ENCODE results near the gene CTH.
"Not testable (repeated sequence)": the region's sequence is repeated elsewhere in the genome, so short reads cannot be mapped to it uniquely, and the experiment has no call there.

Gene CTH

DNA sequence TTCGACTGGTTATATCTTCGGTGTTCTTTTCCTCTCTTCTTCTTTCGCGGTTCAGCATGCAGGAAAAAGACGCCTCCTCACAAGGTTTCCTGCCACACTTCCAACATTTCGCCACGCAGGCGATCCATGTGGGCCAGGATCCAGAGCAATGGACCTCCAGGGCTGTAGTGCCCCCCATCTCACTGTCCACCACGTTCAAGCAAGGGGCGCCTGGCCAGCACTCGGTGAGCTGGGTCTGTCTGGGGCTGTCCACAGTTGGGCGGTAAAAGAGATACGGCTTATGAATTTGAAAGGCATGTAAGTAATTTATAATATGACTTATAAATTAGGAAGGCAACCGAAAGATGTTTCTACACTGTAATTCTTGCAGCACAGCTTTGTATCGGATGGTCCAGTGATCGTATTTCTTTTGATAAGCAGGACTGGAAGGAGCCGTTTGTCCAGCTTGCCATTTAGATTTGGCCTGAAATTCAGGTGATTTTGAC is 334 bp downstream of the CTH start:
- DNase-seq: no peak

DNA sequence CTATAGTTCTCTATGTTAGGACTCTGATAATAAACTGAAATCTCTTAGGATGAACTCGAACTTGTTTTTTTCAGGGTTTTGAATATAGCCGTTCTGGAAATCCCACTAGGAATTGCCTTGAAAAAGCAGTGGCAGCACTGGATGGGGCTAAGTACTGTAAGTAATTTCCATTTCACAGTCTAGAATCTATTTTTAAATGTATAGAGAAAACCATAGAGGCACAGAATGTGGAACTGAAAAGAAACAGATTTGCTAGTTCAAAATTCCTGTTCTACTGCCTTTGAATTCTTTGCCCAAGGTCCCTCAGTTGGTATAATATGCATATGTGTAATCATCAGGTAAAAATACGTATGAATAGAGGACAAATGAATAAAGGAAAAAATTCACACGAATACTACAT is 4.8 kb downstream of the CTH start:
- DNase-seq: no peak

DNA sequence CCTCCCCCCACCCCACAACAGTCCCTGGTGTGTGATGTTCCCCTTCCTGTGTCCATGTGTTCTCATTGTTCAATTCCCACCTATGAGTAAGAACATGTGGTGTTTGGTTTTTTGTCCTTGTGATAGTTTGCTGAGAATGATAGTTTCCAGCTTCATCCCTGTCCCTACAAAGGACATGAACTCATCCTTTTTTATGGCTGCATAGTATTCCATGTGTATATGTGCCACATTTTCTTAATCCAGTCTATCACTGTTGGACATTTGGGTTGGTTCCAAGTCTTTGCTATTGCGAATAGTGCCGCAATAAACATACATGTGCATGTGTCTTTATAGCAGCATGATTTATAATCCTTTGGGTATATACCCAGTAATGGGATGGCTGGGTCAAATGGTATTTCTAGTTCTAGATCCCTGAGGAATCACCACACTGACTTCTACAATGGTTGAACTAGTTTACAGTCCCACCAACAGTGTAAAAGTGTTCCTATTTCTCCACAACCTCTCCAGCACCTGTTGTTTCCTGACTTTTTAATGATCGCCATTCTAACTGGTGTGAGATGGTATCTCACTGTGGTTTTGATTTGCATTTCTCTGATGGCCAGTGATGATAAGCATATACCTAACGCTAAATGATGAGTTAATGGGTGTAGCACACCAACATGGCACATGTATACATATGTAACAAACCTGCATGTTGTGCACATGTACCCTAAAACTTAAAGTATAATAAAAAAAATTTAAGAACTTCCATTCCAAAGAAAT is 8.1 kb downstream of the CTH start:
- DNase-seq: not testable (repeated sequence)

DNA sequence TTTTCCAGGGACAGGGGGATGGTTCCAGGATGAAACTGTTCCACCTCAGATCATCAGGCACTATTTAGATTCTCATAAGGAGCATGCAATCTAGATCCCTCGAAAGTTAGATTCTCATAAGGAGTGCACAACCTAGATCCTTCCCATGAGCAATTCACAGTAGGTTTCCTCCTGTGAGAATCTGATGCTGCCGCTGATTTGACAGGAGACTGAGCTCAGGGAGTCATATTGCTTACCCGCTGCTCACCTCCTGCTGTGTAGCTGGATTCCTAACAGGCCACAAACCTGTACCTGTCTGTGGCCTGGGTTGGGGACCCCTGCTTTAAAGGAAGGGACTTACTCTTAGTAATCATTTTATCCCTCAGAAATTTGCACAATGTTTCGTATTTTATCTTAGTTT is 9.3 kb downstream of the CTH start:
- DNase-seq: no peak

DNA sequence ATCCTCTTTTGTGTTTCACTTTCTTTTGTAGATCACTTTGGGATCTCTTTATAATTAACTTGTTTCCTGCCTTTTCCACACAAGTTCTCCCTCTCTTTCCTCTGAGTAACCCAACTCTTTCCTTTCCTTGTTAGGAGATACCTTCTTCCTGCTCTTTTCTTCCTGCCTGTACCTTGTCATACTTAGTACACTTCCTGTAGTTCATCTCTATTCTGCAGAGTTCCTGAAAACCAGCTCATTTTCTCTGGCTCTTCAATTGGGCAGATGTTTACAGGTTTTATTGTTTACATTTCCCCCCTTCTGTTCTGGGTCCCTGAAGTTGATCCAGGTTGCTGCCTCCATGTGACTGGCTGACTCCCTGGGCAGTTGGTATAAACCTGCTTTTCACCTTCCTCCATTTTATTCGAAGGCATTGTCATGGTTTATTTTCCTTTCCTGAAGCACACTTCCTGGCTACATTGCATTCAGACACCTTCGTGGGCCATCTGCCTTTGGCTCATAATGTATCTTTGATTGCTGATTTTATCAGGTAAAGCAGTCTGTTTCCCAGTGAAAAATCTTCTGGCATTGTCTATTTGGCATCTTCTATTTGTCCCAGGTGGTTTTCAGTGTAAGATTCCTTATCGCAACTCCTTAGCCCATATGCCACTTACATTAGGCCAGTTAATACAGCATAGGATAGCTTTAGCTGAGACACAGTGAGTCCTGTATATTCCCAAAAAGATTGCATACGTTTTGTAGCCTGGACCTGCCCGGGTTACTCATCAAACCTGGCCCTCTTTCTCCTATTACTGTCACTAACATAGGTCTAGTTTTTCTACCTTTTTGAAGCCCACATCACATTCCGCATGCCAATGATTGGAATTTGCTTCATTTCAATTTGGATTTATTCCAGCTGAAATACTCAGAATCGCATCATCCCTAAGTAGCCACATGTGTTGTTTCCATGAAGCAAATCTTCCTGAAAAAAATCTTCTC is 15.4 kb downstream of the CTH start:
- no peak for DNase-seq

DNA sequence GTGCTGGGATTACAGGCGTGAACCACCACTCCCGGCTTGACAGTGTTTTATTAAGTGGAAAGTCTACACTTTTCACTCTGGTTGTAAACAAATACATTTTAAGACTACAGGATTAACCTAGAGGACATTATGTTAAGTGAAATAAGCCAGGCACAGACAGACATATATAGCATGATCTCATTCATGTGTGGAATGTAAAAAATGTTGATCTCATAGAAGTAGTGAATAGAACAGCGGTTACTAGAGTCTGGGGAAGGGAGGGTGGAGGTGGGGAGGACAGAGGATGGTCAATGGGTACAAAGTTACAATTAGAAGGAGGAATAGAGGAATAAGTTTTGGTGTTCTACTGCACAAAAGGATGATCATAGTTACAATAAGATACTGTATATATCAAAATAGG is 16.9 kb downstream of the CTH start:
- no peak for DNase-seq

DNA sequence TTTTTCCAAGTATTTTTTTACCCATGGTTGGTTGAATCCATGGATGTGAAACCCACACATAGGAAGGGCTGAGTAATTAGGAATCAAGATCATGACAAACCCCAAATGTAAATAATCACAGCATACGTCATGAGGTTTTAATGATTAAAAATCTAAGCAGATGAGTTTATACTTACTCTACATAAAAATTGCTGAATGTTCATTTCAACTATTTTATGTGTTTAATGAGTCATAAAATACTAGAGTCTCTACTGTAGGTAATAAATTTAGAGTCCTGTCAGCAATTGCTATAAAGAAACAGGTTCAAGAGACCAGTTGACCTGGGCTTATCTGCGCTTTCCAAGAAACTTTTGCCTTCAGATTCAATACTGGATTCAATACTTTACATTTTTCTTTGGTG is 18.2 kb downstream of the CTH start:
- no peak for DNase-seq

DNA sequence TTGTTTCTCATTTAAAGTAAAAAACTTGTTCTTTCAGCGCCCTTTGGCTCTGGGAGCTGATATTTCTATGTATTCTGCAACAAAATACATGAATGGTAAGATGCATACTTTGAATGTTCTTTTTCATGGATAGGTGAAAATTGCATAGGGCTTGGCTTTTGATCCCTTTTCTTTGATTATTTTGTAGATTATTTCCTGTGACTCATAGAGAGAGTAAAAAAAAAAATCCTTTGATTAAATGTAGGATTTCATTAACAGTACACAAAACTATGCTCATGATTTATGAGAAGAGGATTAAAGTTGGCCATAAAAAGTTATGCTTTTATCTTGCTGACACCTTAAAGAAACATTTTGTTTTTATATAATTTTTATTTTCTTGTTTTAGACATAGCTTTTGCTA is 18.7 kb downstream of the CTH start:
- DNase-seq: no peak

DNA sequence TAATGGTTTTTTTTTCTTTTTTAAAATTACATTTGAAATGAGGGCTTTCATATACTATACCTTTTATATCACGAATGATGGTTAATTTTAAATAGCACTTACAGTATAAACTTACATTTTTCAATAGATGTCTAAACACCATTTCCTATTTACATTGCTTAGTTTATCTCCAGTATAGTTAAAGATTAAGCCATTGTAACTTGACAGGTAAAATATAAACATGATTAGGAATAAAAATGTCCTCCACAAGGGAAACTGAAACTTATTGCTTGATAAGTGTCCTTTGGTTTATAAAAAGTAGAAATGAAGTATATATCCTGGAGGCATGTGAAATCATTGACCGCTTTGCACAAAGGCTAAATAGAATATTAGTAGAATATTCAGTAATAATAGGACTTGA is 20.2 kb downstream of the CTH start:
- DNase-seq: no peak

DNA sequence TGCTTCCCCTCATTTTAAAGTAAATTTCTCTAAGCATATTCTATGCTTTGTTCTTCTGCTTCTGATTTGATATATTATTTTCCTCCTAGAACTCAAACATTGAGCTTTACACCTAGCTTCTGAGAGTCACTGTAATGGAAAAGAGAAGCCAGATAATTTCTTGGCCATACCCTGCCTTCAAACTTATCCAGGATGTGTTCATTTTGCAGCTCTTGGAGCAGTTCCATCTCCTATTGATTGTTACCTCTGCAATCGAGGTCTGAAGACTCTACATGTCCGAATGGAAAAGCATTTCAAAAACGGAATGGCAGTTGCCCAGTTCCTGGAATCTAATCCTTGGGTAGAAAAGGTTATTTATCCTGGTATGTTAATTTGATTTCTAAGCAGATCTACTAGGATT is 20.8 kb downstream of the CTH start:
- DNase-seq: no peak

DNA sequence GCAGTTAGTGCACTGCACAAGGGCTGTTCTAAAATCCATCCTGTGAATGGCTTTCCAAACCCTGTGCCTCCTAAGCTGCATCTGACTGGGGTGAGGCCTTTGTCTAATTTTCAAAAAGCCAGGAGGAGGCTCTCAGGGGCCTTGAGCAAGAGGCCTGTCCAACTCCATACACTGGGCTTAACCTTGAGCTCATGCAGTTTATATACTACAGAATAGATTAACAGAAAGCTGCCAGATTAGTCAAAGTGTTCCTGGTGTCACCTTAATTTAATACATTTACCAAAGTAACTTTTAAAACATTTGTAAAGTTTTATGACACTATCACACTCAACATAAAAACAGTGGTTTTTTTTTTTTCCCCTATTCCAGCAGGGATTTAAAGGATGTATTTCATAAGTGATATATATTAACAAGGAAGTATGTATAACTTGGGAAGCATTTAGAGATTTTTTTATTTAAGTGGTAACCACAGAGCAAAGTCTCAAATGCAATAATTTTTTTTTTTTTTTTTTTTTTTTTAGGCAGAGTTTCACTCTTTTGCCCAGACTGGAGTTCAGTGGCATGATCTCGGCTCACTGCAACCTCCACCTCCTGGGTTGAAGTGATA is 23.3 kb downstream of the CTH start:
- no peak for DNase-seq

DNA sequence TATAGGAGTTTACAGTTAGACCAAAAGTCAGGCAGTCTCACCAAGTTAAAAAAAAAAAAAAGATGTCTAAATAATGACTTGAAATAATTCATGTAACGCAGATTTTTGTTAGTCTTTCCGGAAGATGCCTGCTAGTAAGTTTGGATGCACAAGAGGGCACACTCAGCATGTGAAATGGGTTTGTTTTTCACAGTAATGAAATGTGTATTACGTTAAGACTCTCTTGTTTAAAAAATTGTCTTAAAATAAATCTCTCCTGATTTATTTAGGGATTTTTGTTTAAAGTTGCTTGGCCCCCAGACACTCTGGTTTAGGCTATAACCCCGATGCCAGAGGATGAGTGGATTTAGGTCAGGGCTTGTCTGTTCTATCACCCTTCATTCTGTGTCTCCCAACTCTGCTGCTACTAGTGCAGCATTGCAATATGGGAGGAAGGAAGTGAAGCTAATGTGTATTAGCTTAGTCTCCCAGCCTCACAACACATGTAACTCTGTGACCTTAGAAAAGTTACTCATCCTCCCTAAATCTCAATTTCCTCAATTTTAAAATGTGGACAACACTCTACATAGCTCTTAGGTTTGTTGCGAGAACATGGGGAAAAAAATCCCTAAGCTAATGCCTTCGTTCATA is 25.7 kb downstream of the CTH start:
- DNase-seq: no peak

DNA sequence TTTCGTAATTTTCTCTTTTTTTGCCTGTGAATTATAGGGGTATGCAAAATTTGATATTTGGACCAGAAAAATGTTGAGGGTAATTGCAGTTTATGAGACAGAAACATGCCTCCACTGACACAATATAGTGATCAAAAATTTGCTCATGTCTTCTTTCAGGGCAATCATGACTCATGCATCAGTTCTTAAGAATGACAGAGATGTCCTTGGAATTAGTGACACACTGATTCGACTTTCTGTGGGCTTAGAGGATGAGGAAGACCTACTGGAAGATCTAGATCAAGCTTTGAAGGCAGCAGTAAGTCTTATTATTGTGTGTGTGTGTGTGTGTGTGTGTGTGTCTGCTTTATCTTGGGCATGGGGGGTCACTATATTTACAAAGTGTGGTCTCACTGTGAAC is 27.5 kb downstream of the CTH start:
- DNase-seq: no peak

DNA sequence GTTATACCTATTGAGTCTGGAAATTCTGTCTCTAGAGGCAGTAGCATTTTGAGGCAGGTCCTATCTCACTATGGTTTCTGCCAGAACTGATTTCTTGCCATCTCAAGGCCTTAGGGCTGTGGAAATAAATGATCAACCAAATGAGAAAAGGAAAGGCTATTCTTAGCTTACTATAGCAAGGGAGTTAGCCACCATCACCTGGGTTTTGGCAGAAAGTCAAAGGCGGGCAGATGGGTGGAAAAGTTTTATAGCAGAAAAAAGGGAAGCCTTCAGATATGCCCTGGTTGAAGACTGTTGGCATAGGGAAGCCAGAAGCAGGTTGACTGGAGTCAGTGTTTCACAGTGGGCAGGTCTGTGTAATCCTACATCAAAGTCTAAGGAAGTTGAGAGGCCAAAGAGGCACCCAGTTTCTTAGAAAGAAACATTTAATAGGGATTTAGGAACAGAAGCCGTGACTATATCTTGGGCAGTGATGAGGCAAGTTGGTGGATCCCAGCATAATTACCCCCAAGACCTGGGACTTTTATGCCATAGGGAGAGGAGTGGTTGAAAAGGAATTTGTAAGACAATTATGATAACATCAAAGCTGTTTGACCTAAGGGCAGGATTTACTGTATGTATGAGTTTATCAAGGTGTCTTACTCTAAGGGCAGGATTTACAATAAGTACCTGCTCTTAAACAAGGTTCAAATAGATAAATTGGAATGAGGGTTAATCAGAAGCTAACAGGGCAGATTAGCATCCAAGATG is 29.7 kb downstream of the CTH start:
- no peak for DNase-seq

DNA sequence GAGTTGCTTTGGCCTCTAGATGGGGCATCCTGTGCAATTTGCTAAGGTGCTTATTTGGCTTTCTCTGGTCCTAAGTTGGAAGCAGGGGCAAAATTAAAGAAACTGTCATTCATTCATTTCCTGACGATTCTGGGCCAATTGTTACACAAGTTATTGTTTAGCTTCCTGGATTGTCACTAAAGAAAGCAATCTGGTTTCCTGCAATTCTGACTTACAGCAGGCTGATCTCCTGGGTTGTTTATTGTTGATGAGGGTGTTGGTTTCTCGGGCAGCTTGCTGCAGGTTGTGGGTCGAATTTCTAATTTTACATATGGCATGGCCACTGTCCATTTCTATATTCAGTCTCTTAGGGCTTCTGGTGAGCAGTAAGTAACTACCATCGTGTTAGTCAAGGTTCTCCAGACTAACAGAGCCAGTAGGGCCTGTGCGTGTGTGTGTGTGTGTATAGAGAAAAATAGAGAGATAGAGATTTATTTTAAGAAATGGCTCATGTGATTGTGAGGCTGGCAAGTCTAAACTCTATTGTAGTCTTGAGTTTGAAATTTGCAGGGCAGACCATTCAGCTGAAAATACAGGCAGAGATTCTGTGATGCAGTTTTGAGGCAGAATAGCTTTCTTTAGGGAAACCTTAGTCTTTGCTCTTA is 30.4 kb downstream of the CTH start:
- no peak for DNase-seq

DNA sequence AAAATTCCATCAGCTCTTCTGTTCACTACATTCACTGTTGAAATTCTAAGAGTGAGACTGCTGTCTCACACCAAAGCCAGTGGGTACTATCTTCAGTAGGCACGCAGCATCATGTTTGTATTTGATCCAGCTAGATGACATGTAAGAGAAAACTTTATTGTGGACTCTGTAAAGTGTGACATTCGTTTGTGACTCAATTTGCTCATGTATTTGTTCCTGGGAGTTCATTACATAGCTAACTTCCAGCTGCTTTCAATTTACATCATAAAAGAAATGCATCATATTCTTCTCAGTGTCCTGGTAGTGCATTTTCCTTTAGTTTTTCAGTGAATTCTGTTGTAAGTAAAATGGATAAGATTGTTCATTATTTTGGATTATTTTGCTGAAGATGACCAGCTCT is 31.4 kb downstream of the CTH start:
- no peak for DNase-seq

DNA sequence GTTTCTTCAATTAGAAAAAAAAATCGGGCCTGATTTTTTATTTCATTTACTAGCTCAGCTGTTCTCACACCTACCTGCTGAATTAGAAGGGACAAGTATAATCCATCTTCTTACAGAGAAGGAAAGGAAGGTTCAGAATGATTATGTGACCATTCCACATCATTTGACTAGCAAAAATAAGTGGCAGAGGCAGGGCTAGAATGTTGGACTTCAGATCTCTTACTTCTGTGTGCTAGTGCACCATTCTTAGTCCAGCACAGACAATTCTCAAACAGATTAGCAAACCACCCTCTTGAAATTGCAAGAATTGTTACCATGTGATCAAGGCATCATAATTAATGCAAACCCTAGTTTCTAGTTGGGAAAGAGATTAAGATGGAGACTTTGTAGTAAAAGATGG is 32.7 kb downstream of the CTH start:
- no peak for DNase-seq

DNA sequence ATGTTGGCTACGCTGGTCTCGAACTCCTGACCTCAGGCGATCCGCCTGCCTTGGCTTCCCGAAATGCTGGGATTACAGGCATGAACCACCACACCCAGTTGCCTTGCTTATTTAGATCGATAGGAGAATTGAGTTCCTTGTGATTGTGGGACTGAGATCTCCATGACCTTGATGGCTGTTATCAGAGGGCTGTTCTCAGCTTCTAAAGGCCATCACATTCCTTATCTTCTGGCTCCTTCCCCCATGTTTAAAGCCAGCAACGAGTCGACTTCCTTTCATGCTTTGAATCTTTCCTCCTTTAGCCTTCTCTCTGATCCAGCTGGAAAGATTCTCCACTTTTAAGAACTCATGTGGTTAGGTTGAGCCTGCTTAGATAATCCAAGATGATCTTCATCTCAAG is 38.0 kb downstream of the CTH start:
- DNase-seq: no peak

DNA sequence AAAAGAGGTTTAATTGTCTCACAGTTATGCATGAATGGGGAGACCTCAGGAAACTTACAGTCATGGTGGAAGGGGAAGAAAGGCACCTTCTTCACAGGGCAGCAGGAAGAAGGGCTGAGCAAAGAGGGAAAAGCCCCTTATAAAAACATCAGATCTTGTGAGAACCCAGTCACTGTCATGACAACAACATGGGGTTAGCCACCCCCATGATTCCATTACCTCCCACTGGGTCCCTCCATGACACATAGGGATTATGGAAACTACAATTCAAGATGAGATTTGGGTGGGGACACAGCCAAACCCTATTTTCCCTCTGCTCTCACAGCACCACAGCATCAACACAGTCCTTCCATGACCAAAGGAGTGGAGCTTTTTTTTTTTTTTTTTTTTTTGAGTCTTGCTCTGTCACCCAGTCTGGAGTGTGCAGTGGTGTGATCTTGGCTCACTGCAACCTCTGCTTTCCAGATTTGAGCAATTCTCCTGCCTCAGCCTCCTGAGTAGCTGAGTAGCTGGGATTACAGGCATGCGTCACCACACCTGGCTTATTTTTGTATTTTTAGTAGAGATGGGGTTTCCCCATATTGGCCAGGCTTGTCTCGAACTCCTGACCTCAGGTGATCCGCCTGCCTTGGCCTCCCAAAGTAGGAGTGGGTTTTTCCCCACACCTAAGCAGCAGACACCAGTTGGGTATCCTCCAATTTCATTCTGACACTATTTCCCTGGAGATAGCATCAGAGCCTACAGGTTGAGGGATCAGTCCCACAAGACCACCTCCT is 41.3 kb downstream of the CTH start:
- DNase-seq: not testable (repeated sequence)

DNA sequence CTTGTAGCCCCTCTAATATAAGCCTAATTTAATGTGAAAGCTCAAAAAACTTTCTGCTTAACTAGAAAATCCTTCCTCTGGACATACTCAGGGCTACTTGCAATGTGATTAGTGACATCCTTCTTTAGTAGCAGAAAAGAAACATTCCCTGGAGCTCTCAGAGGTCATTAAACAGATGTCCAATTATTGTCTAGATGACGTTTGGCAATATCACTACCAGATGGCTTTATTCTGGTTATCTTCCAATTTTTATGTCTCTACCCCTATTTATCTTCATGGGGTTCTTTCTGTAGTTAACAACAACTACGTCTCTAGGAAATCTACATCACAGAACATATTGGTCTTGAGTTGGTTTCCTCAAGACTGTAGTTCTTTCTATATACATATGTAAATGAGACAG is 44.2 kb downstream of the CTH start:
- DNase-seq: no peak

DNA sequence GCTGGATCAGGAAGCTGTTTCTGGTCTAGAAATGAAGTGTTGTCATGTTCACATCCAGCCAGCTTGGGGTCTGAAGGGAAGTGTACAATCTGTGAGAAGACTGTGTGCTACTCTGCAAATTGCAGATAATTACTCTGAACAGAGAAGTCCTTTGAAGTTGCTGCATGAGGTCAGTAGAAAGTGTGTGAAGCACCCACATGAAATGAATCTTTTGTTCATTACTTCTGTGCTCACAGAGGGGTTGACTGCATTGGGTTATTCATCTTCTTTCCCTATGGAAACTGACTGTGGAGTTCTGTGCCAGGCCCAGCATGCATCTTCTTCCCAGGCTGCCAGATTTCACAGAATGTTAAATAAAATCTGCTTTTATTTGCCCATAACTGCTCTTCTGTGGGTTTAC is 47.1 kb downstream of the CTH start:
- DNase-seq: no peak

Data from femur (tissue), 1 donor.